ENCODE measurements around the gene XPR1.
"Not testable (repeated sequence)": the region's sequence is repeated elsewhere in the genome, so short reads cannot be mapped to it uniquely, and the experiment has no call there.

DNA sequence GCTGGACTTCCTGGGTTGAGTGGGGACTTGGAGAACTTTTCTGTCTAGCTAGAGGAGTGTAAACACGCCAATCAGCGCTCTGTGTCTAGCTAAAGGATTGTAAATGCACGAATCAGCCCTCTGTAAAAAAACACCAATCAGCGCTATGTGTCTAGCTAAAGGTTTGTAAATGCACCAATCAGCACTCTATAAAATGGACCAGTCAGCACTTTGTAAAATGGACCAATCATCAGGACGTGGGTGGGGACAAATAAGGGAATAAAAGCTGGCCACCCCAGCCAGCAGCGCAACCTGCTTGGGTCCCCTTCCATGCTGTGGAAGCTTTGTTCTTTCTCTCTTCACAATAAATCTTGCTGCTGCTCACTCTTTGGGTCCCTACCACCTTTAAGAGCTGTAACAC lies 94.2 kb downstream of the XPR1 start:
- not testable (repeated sequence) for TF ChIP-seq SREBF2 (IDR thresholded peaks at IDR 0.05; ENCODE audit: low read length); FOXM1 (IDR thresholded peaks at IDR 0.05; ENCODE audit: low read depth, low read length); NR2C1 (IDR thresholded peaks at IDR 0.05); SMC3 (IDR thresholded peaks at IDR 0.05; ENCODE audit: borderline replicate concordance, low read length)
